NCI-H146 treated with DMSO at 0.1 percent for 48 hours (cell line): ENCODE data around the gene PKNOX2.
A peak's percentile ranks its signal among the peaks of the same experiment; 100 is the strongest.

Experiments
- DNase-seq: peaks from one replicate; lab custom pipeline; 2025; ENCODE audit not compliant: unreplicated experiment; lab: John Stamatoyannopoulos, UW

The PKNOX2 gene

DNA sequence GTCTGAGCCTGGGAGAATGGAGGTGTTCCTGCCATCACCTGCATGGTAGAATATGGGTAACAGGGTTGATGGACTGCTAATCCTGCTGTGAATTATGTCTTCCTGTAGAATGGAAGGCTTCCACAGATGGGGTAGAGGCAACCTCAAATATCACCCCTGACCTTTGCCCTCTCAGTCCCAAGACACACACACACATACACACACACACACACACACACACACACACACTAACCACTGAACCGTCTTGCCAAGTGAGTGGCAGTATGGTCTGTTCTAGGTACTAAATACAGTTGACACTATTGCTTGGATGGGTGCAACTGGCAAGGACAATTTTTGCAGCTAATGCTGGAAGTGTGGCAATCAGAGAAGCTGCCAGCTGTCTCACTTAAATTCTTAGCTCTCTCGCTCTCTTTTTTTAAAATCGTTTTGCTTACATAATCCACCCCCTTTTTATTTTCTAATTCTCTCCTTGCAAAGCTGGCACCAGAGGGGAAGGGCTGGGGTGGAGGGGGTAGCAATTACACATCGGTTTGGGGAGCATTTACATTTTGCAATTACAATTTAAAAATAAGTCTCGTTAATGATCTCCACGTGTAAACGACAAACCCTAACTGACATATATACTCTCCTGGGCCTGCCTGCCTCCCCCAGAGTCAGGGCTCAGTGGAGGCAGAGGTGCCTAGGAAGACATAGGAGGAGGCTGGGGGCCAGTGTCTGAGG, 169.0 kb downstream of the PKNOX2 start:
- no peak for DNase-seq

DNA sequence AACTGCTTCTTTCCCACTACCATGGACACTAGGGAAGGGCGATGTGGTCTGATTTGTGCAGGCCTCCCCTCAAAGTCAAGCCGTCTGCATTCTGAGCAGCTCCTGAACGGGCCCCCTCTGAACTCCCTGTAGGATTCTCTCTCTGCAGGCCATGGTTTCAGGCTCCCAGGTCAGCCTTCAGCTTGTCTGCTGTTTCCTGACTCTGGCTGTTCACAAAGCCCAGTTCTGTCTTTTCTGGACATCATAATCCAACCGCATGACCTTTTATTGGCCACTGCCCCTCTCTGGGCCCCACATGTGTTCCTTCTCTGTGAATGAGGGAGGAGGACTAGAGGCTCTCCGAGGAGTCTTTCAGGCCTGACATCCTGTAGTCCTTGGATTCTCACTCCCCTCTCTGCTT, 170.6 kb downstream of the PKNOX2 start:
- DNase-seq: no peak

DNA sequence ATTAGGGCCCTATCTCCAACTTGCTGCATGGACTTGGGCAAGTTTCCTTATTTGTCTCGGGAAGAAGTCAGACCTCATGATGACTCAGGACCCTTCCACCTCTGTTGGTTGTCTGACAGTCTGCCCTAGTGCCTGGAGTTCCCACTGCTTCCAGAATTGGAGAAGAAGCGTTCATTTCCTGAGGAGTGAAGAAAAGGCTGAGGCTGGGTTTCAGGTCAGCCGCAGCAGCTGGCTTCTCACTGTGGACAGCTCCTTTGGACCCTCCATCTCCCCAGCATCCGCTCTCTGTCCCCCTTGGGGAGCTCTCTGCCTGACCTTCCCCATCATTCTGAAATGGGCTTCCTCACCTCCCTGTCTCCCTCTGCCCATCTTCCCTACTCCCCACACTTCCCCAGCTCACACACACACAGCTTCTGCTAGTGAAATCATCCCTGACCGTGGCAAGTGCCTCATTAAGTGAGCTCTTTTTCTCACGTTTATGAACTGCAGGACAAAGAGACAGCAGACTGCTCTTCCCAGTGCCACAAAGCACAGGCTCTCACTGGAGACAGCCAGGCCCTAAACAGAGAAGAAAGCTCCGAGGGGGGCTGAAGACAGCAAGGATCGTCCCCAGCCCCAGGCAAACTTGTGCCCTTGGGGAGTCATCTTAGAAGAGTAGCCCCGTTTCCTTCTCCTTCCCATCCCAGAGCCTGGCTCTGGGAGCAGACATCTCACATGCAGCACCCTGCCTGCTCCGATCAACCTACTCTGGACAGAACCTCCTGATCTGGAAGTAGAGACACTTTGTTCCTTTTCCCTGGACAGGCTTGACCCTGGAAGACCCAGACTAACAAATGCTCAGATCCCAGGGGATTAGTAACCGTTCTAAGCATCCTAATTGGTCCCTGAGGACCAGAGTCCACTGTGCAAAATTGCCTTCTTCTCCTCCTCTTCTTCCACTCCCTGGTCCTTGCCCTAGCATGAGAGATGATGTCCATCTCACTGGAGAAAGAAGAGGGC, 173.6 kb downstream of the PKNOX2 start:
- DNase-seq: no peak

DNA sequence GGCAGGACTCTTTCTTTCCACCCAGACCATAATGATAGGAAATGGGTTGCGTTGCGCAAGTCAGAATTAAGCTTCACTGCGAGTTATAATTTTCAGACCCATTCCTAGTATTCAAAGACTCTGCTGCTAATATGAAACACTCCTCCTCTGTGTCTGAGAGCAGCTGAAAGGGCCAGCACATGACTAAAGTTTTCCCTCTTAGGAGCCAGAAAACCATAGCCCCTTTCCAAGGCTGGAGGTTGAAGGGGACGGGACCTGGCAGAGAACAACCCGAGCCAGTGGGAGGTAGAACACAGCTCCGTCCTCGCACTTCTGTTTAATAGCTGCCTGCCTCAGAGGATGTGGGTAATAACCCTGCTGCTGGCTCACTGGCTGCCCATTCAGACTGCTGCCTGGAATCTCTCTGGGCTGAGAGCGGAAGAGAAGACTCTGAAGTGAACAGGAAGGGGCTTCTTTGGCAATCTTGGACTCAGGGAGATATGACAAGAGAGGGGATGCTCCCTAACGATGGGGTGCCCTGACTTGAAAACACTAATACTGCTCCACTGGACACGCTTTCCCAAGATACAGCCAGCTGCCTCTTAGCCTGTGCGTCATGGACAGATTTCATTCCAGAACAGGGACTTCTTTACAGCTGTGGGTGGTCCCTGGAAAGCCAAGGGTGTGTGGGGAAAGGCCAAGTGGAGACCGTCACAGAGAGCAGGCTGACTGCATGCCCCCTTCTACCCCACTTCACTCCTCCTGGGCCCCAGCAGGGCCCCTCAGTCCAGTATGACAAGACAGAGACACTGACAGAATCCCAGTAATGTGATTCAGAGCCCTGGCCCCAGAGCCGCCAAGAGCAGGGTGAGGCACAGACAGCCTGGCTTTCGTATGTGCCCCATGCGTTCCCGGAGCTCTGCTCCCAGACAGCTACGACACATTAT, 174.6 kb downstream of the PKNOX2 start:
- no peak for DNase-seq

DNA sequence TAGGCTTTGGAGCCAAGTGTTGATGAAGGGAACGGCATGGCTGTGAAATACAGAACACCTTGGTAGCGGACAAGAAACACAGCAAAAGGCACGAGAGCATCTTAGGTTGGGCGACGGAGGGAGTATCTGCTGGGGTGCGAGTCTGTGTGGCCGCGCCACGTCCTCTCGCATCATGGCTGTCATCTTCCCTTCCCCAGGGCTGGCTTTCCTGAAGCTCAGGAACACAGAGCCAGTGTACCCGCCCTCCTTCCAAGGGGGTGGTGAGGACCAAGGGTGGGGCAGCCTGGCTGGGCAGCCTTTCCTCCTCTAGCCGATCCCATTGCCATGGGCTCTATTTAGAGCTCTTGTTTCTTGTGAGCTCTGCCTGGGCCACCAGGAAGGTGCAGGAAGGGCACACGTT, 177.1 kb downstream of the PKNOX2 start:
- no peak for DNase-seq

- DNase-seq: no peak
Measured at GRCh38 chr11:125342281-125342930, 177.9 kb downstream of the PKNOX2 start.

DNA sequence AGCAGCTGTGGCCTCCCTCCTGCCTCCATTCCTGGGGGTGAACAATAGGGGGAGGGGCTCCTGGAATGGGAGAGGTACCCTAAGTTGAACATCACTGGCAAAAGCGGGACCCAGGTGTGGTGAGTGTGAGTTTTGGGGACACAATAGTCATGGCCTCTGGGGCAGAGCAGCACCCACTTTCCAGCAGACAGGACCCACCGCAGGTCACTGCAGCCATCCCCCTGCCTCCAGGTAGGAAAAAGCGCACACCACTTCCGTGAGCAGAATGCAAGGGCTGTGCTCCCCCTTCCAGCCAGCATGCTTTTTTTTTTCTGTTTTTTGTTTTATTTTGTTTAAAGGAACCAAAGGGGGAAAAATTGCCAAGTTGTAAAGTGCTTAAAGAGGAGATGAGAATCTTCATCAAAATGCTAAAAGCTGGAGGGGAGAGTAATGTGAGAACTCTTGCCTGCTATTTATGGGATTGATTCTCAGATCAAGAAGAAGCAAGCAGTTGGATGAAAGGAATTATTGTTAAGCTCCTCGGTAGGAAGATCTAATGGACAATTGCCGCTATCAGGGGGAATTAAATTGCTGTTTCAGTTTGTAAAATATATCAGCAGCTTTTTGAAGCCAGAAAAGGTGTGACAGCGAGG, 178.7 kb downstream of the PKNOX2 start:
- no peak for DNase-seq

DNA sequence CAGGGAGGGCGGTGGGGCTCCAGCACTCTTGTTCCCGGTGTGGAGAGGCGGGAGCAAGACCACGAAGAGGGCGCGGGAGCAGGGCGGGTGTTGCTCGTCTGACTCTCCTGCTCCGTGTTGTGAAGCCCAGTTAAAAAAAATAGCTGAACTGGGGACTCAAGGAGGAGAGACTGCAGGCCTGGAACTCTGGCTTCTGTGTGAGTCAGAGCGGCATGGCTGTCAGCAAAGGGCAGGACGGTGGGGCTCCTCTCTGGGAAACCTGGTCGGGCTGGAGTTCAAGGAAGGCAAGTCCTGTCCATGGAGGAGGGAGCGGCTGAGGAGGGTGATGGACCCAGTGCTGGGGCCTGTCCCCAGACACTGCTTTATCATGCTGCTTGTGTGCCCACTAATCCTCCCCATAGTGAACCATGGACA, 179.2 kb downstream of the PKNOX2 start:
- DNase-seq: no peak

- DNase-seq: no peak
Measured at GRCh38 chr11:125344846-125345420, 180.4 kb downstream of the PKNOX2 start.

- DNase-seq: no peak
Measured at GRCh38 chr11:125345421-125346178, 181.0 kb downstream of the PKNOX2 start.

DNA sequence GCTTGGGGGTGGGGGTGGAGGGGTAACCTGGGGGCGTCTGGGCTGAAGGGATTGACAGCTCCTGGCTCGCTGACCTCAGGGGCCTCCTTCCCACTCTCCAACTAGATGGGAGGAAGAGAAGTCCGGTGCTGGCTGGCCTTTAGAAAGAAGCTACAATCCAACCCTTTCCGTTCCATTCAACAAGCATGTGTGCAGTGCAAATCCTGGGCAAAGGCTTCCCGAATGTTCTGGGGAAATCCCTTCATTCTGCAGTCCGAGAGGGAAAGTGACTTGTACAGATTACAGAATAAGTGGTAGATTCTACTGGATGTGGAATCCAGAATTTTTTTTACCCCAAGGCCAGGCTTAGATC, 181.6 kb downstream of the PKNOX2 start:
- DNase-seq: no peak

- DNase-seq: no peak
Measured at GRCh38 chr11:125346565-125347260, 182.2 kb downstream of the PKNOX2 start.

DNA sequence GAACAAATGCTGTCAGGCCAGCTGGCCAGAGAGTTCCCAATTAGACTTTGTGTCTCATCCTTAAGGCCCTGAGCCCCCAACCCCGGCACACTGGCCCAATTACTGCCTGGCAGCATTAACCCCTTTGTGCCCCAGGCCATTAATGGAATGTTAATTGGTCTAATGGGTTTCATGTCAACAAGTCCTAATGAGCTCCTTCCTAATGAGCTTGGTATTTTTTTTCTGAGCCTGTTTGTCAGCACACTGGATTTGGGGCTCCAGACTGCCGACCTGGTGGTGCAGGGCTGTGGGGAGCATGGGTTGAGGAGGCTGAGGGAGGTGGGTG, 182.7 kb downstream of the PKNOX2 start:
- DNase-seq: no peak

DNA sequence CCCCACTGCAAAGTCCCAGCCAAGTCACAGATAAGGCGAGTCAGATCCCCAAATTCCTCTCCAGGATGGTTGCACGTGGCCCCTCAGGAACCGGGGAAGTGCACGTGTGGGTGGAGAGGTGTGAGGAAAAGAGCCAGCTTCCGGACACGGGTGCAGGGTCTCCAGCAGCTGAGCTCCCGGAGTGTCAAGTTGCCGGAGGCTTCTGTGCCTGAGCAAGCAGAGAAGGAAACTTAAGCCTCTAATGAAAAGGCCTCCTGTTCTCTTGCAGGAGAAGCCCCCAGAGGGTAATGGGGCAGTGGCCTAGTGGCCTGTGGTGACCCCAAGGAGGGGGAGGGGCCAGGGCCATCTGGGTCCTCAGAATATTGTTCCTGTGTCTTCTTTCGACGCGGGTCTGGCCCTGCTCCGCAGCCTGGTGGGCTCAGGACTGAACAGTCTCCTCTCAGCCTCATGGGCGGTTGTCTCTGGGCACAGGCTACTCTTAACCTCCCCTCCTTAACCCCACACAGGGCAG, 183.6 kb downstream of the PKNOX2 start:
- no peak for DNase-seq

GRCh38 chr11:125348674-125349309, 184.2 kb downstream of the PKNOX2 start:
- DNase-seq: peak; percentile 1

GRCh38 chr11:125350206-125351032, 185.9 kb downstream of the PKNOX2 start:
- DNase-seq: no peak
